ENCODE results near the gene RAD51B.
"Not testable (repeated sequence)": the region's sequence is repeated elsewhere in the genome, so short reads cannot be mapped to it uniquely, and the experiment has no call there.

The RAD51B gene

GRCh38 chr14:68284834-68285233 lies 465.3 kb downstream of the RAD51B start:
- no peak for TF ChIP-seq ZNF274 (IDR thresholded peaks at IDR 0.05; ENCODE audit: low read depth, low read length)
- H3K4me3 ChIP-seq (ENCODE audit: low read length): no peak overlapping the region; the same call in 1 of the 2 replicates

DNA sequence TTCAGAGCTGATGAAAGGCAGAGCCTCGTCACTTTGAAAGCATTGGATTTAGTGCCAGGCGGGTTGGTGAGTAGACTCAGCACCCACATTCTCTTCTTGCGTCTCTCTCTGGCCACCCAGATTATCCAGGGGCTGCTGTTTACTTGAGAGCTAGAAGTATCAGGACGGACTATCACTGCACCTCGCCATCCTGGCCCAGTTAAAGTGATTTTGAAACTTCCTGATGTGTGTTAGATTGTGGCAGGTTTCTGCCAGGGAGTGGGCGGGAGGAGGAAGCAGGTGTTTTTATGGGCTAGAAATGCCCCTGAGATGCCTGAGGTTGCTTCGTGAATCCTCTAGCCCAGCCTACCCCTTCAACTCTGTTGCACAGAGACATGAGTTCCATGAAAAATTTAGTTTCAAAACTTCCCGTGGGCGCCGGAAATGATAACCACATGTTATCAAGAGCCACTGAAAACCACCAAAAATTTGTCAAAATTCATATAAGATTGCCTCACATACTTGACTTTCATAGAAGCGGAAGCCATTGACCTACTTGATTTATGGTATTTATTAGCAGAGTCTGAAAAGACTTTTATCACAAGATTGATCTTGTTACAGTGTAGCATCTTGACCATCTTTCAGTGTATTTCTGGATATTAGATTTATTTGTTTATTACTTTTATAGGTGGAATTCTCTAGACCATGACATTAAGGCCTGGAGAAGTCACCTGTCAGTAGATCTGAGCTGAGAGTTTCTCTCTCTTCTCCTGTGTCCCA lies 466.0 kb downstream of the RAD51B start:
- TF ChIP-seq ZNF274 (IDR thresholded peaks at IDR 0.05; ENCODE audit: low read depth, low read length): no peak
- H3K4me3 ChIP-seq (ENCODE audit: low read length): no peak overlapping the region

DNA sequence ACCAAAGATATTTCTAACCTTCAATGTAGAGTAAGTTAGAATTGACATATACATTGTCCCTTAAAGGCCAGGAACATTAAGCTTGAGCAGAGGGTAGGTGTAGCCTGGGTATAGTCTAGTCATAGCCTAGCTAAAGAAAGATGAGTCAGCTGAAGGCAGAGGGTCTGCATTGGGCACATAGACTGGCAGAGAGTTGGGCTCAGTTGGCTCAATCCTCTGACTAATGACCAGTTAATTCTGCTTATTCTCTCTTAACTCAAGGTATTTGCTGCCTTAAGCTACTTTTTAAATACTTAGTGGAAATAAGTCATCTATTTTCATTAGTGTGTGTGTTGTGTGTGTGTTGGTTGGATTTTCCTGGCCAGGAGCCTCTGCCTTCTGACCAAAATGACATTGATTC lies 467.1 kb downstream of the RAD51B start:
- no peak overlapping the region for H3K4me3 ChIP-seq (ENCODE audit: low read length)
- no peak for TF ChIP-seq ZNF274 (IDR thresholded peaks at IDR 0.05; ENCODE audit: low read depth, low read length)

GRCh38 chr14:68289452-68289851 lies 469.9 kb downstream of the RAD51B start:
- H3K4me3 ChIP-seq (ENCODE audit: low read length): not testable (repeated sequence)

GRCh38 chr14:68291820-68292219 lies 472.2 kb downstream of the RAD51B start:
- no peak for TF ChIP-seq ZNF274 (IDR thresholded peaks at IDR 0.05; ENCODE audit: low read depth, low read length)
- no peak overlapping the region for H3K4me3 ChIP-seq (ENCODE audit: low read length)

GRCh38 chr14:68292441-68293215 lies 473.0 kb downstream of the RAD51B start:
- H3K4me3 ChIP-seq (ENCODE audit: low read length): no peak overlapping the region; the same call in 1 of the 2 replicates
- no peak for TF ChIP-seq ZNF274 (IDR thresholded peaks at IDR 0.05; ENCODE audit: low read depth, low read length)

GRCh38 chr14:68293404-68293803 lies 473.8 kb downstream of the RAD51B start:
- H3K4me3 ChIP-seq (ENCODE audit: low read length): no peak overlapping the region
- TF ChIP-seq ZNF274 (IDR thresholded peaks at IDR 0.05; ENCODE audit: low read depth, low read length): no peak

DNA sequence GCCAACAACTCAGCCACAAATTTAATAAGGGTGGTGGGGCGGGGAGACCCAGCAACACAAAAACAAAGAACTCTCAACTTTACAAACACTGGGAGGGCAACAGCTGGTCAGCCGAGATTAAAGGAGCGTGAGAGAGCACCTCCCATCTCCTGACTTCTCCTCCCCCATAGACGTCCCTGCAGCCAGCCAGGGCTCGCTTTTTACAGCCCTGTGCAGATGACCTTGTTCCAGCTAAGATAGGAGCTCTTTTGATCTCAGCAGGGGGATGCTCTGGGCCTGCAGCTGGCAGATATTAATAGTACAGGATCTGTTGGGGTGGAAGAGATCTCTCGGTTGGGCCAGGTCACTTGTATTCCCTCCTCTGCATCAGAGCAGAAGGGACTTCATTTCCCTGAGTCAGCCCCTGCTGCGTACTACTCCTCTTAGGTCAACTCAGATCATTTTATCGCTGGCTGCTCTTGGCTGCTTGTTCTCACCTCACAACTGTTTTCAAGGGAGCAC lies 475.8 kb downstream of the RAD51B start:
- no peak for TF ChIP-seq ZNF274 (IDR thresholded peaks at IDR 0.05; ENCODE audit: low read depth, low read length)
- H3K4me3 ChIP-seq (ENCODE audit: low read length): no peak overlapping the region

DNA sequence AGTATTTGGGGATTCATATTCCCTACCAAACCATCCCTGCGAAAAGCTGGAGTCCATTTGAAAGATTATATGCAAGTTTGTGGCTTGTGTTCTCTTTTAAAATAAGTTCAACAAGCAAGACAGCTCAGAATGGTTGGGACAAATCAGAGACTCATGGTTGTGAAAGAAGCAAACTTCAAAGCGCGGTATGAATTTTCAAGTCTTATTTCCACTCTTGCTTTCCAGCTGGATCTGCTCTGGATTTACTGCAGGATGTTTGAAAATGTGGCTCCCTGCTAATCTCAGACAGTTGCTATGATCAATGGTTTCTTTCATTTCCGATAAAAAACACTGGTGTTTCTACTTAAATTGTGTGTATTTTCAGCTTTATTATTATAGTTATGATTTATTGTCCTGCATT lies 477.5 kb downstream of the RAD51B start:
- H3K4me3 ChIP-seq (ENCODE audit: low read length): no peak overlapping the region
- TF ChIP-seq ZNF274 (IDR thresholded peaks at IDR 0.05; ENCODE audit: low read depth, low read length): no peak

GRCh38 chr14:68297876-68298468 lies 478.4 kb downstream of the RAD51B start:
- TF ChIP-seq ZNF274 (IDR thresholded peaks at IDR 0.05; ENCODE audit: low read depth, low read length): no peak
- no peak overlapping the region for H3K4me3 ChIP-seq (ENCODE audit: low read length)

DNA sequence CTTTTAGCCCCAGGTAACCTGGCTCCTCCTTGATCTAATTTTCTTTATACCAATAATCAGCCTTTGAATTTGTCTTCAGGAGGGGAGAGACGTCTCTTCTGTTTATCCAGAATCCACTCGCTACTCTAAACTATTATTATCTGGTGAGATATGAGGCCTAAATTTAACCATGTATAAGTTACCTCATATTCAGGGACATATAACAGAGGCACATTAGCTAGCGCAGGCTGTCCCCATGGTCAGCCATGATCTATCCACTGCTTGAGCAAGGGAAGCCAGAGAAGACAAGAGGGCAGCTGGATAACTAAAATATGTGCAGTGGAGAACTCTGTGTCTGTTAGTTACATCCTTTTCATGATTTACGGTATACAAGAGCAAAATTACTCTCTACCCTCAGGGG lies 481.0 kb downstream of the RAD51B start:
- H3K4me3 ChIP-seq (ENCODE audit: low read length): no peak overlapping the region
- TF ChIP-seq ZNF274 (IDR thresholded peaks at IDR 0.05; ENCODE audit: low read depth, low read length): no peak

GRCh38 chr14:68301219-68301618 lies 481.6 kb downstream of the RAD51B start:
- H3K4me3 ChIP-seq (ENCODE audit: low read length): no peak overlapping the region
- TF ChIP-seq ZNF274 (IDR thresholded peaks at IDR 0.05; ENCODE audit: low read depth, low read length): no peak

DNA sequence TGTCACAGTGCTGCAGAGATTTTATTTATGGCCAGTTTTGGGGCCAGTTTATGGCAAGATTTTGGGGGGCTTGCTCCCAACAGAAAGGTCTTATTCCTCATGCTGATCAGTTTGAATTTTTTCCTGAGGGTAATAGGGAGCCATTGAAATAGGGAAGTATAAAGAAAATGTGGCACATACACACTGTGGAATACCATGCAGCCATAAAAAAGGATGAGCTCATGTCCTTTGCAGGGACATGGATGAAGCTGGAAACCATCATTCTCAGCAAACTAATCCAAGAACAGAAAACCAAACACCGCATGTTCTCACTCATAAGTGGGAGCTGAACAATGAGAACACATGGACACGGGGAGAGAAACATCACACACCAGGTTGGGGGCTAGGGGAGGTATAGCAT lies 483.4 kb downstream of the RAD51B start:
- H3K4me3 ChIP-seq (ENCODE audit: low read length): not testable (repeated sequence)

DNA sequence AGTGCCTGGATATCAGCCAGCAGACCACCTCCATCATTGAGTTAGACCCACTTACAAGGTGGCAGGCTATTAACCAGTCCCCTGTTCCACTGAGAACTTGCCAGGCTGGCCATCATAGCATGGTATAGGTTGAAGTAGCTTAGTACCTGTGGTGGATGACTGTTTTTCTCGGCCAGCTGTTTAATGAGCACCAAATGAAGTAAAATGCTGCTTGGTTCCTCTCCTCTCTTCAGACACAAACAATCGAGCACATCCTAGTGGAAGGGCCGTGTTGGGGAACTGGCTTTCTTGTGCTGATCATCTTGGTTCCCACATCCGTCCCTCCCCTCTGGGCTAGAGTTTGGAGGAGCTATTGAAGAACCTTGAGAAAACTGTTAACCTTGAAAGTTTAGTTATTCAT lies 486.2 kb downstream of the RAD51B start:
- H3K4me3 ChIP-seq (ENCODE audit: low read length): peak overlapping the region; percentile 38; the same call in 1 of the 2 replicates
- TF ChIP-seq ZNF274 (IDR thresholded peaks at IDR 0.05; ENCODE audit: low read depth, low read length): no peak
